Activated naive CD4-positive, alpha-beta T cell treated with anti-CD3 and anti-CD28 coated beads, Interleukin-2, amount 50 U/mL, for 24 hours (primary cell): ENCODE results near the gene GRIK5.

Experiments used
- H3K27ac Mint-ChIP-seq: one replicate; pipeline ENCODE4 v1.8.0; 2021; ENCODE audit warnings: mild to moderate bottlenecking, mixed read lengths
- H3K27me3 Mint-ChIP-seq: one replicate; pipeline ENCODE4 v1.8.0; 2021; ENCODE audit warnings: mixed read lengths
- H3K36me3 Mint-ChIP-seq: one replicate; pipeline ENCODE4 v1.8.0; 2021; ENCODE audit warnings: mixed read lengths
- H3K4me1 Mint-ChIP-seq: one replicate; pipeline ENCODE4 v1.8.0; 2021; ENCODE audit warnings: mixed read lengths
- H3K4me3 Mint-ChIP-seq: one replicate; pipeline ENCODE4 v1.8.0; 2021; ENCODE audit warnings: mild to moderate bottlenecking, mixed read lengths
- H3K9me3 Mint-ChIP-seq: one replicate; pipeline ENCODE4 v1.8.0; 2021; ENCODE audit warnings: mixed read lengths

GRIK5 gene

GRCh38 chr19:41981724-41982123 is 88.3 kb downstream of the GRIK5 start:
- Mint-ChIP-seq H3K4me3 (no peak overlapping the region), H3K27ac (no peak overlapping the region), H3K27me3 (no peaks in the 10 kb centered on the region), H3K9me3 (no peaks in the 10 kb centered on the region), H3K4me1 (no peaks in the 10 kb centered on the region), H3K36me3 (peaks cover 4% of the 10 kb centered on the region)

DNA sequence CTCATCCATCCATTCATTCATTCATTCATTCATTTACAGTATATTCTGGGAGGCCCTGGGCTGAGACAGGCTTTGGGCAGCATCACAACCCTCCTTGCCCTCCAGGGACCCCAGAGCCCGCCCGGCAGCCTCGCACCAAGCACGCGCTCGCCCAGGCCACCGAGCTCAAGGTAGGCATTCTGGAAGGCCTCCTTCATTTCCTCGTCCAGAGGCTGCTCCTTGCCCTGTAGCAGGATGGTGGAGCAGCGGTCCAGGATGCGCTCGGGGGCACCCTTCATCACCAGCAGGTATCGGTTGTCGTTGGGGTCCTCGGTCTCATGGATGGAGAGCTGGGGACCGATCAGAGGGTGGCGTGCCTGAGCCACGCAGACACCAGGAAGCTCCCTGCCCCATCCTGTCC is 91.5 kb downstream of the GRIK5 start:
- Mint-ChIP-seq H3K9me3 (no peaks in the 10 kb centered on the region), H3K36me3 (peaks cover 3% of the 10 kb centered on the region), H3K27ac (no peak overlapping the region), H3K27me3 (no peaks in the 10 kb centered on the region), H3K4me1 (no peaks in the 10 kb centered on the region), H3K4me3 (no peak overlapping the region)

DNA sequence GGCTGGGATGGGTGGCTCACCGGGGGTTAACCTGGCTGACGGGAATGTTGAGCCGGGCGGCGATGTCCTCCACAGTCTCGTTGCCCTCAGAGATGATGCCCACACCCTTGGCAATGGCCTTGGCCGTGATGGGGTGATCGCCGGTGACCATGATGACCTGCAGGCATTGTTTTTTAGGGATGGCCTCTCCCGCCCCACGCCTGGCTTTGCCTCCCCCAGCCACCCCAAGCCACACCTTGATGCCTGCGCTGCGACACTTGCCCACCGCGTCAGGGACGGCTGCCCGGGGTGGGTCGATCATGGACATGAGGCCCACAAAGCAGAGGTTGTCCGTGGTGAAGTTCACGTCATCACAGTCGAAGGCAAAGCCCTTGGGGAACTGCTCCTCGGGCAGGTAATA is 92.1 kb downstream of the GRIK5 start:
- no peaks in the 10 kb centered on the region for H3K27me3 Mint-ChIP-seq
- H3K4me1 Mint-ChIP-seq, result no peaks in the 10 kb centered on the region
- H3K4me3 Mint-ChIP-seq, result no peak overlapping the region
- H3K9me3 Mint-ChIP-seq, result no peaks in the 10 kb centered on the region
- H3K27ac Mint-ChIP-seq, result no peak overlapping the region
- peaks cover 3% of the 10 kb centered on the region for H3K36me3 Mint-ChIP-seq

- Mint-ChIP-seq H3K9me3 (no peaks in the 10 kb centered on the region), H3K36me3 (peaks cover 1% of the 10 kb centered on the region), H3K4me3 (no peak overlapping the region), H3K27me3 (no peaks in the 10 kb centered on the region), H3K27ac (no peak overlapping the region), H3K4me1 (no peaks in the 10 kb centered on the region)
These were observed 95.4 kb downstream of the GRIK5 start for GRCh38 chr19:41974652-41975051.

- Mint-ChIP-seq H3K4me3 (no peak overlapping the region), H3K27ac (no peak overlapping the region), H3K27me3 (no peaks in the 10 kb centered on the region), H3K4me1 (no peaks in the 10 kb centered on the region), H3K36me3 (no peaks in the 10 kb centered on the region), H3K9me3 (no peaks in the 10 kb centered on the region)
These were observed 98.6 kb downstream of the GRIK5 start for GRCh38 chr19:41971363-41971762.

- Mint-ChIP-seq H3K27ac (no peak overlapping the region), H3K36me3 (no peaks in the 10 kb centered on the region), H3K4me1 (no peaks in the 10 kb centered on the region), H3K27me3 (no peaks in the 10 kb centered on the region), H3K9me3 (no peaks in the 10 kb centered on the region), H3K4me3 (no peak overlapping the region)
These were observed 100.1 kb downstream of the GRIK5 start for GRCh38 chr19:41969772-41970458.

DNA sequence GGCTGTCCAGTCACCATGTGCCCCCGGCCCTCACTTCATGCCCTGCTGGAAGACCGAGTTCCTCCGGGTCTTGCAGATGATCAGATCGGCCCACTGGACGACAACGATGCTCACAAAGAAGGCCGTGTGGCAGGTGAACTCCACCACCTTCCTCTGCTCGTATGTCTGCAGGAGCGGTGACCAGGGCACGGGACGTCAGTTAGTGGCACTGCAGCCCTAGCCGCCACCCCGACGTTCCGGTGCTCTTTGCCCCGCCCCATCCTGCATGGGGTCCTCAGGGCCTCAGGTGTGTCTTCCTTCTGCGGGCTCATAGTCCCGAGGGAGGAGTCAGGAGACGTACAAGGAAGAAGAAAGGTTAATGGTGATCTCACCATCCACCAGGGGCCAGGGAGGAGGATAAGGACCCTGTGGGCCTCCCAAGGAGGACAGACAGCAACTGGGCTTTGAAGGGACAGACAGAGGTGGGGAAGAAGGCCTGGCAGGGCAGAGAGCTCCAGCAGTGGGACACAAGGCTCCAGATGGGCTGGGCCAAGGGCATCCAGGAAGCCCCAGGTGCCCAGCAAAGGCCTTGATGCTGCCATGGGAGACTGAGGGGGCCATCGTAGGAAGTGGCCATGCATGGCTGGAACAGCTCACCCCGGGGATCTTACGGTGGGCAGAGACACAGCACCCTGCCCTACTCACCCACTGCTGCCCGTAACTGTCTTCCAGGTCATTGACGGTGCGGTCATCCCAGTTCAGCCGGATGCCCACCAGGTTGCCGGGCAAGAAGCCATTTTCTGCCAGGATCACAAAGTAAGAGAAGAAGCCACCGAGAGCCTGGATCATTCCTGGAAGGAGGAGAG is 101.0 kb downstream of the GRIK5 start:
- Mint-ChIP-seq H3K4me3 (no peak overlapping the region), H3K4me1 (no peaks in the 10 kb centered on the region), H3K27ac (no peak overlapping the region), H3K27me3 (no peaks in the 10 kb centered on the region), H3K9me3 (no peaks in the 10 kb centered on the region), H3K36me3 (no peaks in the 10 kb centered on the region)

GRCh38 chr19:41967054-41967783 is 102.8 kb downstream of the GRIK5 start:
- H3K27ac Mint-ChIP-seq, result no peak overlapping the region
- H3K4me1 Mint-ChIP-seq, result no peaks in the 10 kb centered on the region
- no peaks in the 10 kb centered on the region for H3K27me3 Mint-ChIP-seq
- no peaks in the 10 kb centered on the region for H3K9me3 Mint-ChIP-seq
- no peak overlapping the region for H3K4me3 Mint-ChIP-seq
- no peaks in the 10 kb centered on the region for H3K36me3 Mint-ChIP-seq

DNA sequence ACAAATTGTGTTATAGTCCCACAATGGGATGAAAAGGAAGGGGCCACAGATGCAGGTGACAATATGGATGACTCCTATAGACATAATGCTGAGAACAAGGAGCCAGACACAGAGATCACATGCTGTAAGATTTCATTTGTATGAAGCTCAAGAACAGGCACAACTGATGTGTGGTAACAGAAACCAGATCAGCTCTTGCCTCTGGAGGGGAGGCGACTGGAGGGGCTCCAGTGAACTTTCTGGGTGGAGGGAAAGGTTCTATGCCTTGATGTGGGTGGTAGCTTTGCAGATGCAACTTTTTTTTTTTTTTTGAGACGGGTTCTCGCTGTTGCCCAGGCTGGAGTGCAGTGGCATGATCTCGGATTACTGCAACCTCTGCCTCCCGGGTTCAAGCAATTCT is 104.9 kb downstream of the GRIK5 start:
- no peaks in the 10 kb centered on the region for H3K4me1 Mint-ChIP-seq

GRCh38 chr19:41960973-41961372 is 109.0 kb downstream of the GRIK5 start:
- Mint-ChIP-seq H3K27me3 (no peaks in the 10 kb centered on the region), H3K4me1 (peaks cover 17% of the 10 kb centered on the region), H3K27ac (no peak overlapping the region), H3K36me3 (no peaks in the 10 kb centered on the region), H3K9me3 (no peaks in the 10 kb centered on the region), H3K4me3 (no peak overlapping the region)

More for the DNA sequence above, 104.9 kb downstream of the GRIK5 start:
- no peak overlapping the region for H3K27ac Mint-ChIP-seq
- no peak overlapping the region for H3K4me3 Mint-ChIP-seq
- H3K27me3 Mint-ChIP-seq, result no peaks in the 10 kb centered on the region
- no peaks in the 10 kb centered on the region for H3K36me3 Mint-ChIP-seq
- no peaks in the 10 kb centered on the region for H3K9me3 Mint-ChIP-seq

GRCh38 chr19:41959056-41960053 is 110.7 kb downstream of the GRIK5 start, which contains the start of gene RABAC1:
RABAC1 (minus strand) TSS chr19:41959321; CDS start chr19:41959292, 29 bp downstream.
- Mint-ChIP-seq H3K36me3 (no peaks in the 10 kb centered on the region), H3K4me1 (peaks cover 17% of the 10 kb centered on the region), H3K27ac (peak within 1 kb of the TSS; percentile 90), H3K27me3 (no peaks in the 10 kb centered on the region), H3K9me3 (no peaks in the 10 kb centered on the region), H3K4me3 (peak within 1 kb of the TSS; percentile 95)

DNA sequence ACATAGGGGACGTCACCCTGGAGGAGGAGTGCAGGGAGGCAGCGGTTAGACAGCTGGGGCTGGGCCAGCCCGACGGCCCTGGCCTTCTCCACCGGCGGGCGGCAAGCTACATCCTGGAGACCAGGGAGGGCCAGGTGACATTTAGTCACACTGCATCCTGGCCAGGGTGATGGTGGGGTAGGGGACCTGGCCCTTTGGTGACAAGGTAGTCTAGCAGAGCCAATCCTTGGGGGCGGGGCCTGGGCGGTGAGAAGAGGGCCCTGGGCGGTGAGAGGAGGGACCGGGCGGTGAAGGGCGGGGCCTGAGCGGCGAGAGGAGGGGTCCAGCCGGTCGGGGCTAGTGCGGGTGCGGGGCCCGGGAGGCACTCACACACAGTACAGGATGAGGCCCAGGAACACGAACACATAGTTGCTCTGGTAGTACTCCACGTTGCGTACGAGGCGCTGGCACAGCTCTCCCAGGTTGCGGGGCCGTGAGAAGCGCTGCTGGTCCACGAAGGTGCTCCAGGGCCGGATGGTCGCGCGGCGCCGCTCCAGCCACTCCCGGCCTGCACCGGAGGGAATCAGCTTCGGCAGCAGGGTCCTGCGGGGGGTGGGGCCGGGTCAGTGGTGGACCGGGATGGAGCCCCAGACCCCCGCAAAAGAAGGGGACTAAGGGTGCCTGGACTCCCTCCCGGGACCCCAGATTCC is 111.5 kb downstream of the GRIK5 start:
- H3K4me3 Mint-ChIP-seq, result peak overlapping the region; percentile 95
- H3K27ac Mint-ChIP-seq, result peak overlapping the region; percentile 35
- no peaks in the 10 kb centered on the region for H3K36me3 Mint-ChIP-seq
- H3K27me3 Mint-ChIP-seq, result no peaks in the 10 kb centered on the region
- H3K4me1 Mint-ChIP-seq, result peaks cover 17% of the 10 kb centered on the region
- no peaks in the 10 kb centered on the region for H3K9me3 Mint-ChIP-seq

DNA sequence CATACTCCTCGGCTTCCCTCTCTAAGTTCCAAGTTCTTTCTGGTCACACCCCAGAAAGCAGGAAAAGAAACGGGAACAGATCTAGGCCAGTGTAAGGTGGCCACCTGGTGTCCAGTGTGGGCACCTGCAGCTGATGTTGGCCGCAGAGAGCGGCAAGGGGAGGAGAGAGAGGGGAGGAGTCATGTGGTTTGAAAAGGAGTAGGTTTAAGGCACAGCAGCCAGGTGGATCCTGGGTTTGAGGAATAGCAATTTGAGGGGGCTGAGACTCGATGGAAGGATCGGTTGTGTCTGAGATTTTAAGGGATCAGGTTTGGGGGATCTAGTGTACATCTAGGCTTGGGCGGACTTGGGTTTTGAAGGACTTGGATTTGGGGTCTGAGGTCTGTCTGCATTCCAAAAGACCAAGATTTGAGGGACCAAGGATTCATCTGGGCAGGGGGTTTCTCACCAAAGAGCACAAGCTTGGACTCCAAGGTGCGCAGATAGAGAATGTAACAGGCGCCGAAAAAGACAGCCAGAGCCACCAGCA is 112.1 kb downstream of the GRIK5 start:
- Mint-ChIP-seq H3K4me3 (peak overlapping the region; percentile 95), H3K36me3 (no peaks in the 10 kb centered on the region), H3K4me1 (peaks cover 17% of the 10 kb centered on the region), H3K27ac (peak overlapping the region; percentile 69), H3K27me3 (no peaks in the 10 kb centered on the region), H3K9me3 (no peaks in the 10 kb centered on the region)

GRCh38 chr19:41957161-41957837 is 112.7 kb downstream of the GRIK5 start:
- Mint-ChIP-seq H3K27me3 (no peaks in the 10 kb centered on the region), H3K9me3 (no peaks in the 10 kb centered on the region), H3K27ac (peak overlapping the region; percentile 69), H3K4me3 (peak overlapping the region; percentile 95), H3K36me3 (no peaks in the 10 kb centered on the region), H3K4me1 (peaks cover 17% of the 10 kb centered on the region)
